Cardiac fibroblast (primary cell): Measurements from ENCODE around the gene MAP3K8.

ENCODE experiments used
- DNase-seq, 2 donors: peaks; one replicate each; pipeline versions ENCODE4 v3.0.0 to v3.0.0-alpha.2; 2010; ENCODE audit warnings: low read depth in 2 of 2
- H3K4me3 ChIP-seq, 2 donors: replicated peaks in 1 of 2; 1 replicate in 1 of 2; 2 replicates in 1 of 2; pipeline ENCODE4 v1.5.1; 2011; ENCODE audit warnings: low read depth in 2 of 2, low read length in 2 of 2, mild to moderate bottlenecking in 2 of 2, moderate library complexity in 1 of 2
- TF ChIP-seq, protein P1 (sequence below): IDR thresholded peaks from one replicate; pipeline ENCODE4 v1.5.1; 2011; ENCODE audit warnings: low read depth, mild to moderate bottlenecking, low read length, inconsistent platforms

MAP3K8 gene

DNA sequence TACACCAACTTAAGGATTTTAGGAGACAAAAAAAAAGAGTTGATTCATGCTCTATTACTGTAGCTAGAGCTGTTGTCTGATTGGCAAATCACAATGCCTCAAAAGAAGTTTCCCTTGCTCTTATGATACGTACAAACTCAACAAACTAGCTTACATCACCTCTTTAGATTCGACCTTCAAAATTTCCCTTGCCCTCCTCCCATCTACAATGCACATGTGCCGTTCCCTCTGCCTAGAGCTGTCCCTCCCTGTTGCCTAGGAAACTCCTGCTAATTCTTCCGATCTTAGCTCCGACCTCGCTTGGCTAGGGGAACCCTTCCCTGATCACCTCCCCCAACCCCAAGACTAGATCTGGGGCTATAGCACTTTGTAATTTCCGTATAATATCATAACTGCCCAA, 55.4 kb downstream of the MAP3K8 start:
- DNase-seq = no peak
- H3K4me3 ChIP-seq = no peak overlapping the region
- TF ChIP-seq, protein P1, sequence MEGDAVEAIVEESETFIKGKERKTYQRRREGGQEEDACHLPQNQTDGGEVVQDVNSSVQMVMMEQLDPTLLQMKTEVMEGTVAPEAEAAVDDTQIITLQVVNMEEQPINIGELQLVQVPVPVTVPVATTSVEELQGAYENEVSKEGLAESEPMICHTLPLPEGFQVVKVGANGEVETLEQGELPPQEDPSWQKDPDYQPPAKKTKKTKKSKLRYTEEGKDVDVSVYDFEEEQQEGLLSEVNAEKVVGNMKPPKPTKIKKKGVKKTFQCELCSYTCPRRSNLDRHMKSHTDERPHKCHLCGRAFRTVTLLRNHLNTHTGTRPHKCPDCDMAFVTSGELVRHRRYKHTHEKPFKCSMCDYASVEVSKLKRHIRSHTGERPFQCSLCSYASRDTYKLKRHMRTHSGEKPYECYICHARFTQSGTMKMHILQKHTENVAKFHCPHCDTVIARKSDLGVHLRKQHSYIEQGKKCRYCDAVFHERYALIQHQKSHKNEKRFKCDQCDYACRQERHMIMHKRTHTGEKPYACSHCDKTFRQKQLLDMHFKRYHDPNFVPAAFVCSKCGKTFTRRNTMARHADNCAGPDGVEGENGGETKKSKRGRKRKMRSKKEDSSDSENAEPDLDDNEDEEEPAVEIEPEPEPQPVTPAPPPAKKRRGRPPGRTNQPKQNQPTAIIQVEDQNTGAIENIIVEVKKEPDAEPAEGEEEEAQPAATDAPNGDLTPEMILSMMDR = no peak

DNA sequence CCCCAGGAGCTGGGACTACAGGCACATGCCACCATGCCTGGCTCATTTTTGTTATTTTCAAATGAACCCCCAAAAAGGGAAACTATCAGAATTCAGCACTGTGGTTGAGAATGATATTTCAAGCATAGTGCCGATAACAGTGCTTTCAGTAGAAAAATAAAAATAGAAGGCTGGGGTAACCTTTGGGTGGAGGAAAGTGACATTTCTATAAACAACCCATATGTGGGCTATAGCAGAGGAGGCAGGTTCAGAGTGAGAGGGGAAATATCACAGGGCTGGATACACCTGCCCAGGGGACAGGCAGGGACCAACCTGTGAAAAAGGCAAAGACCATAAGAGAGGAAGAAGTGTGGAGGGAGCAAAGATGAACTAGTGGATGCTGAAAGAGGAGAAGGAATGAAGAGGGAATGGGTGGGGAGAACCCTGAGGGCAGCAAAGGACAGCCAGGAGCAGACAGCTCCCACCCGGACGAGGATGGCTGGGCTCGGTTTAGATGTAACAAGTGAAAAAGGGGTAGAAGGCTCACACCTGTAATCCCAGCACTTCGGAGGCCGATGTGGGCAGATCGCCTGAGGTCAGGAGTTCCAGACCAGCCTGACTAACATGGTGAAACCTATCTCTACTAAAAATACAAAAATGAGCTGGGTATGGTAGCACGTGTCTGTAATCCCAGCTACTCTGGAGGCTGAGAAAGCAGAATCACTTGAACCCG, 56.5 kb downstream of the MAP3K8 start:
- TF ChIP-seq, protein P1 = no peak
- no peak for DNase-seq
- no peak overlapping the region for H3K4me3 ChIP-seq

DNA sequence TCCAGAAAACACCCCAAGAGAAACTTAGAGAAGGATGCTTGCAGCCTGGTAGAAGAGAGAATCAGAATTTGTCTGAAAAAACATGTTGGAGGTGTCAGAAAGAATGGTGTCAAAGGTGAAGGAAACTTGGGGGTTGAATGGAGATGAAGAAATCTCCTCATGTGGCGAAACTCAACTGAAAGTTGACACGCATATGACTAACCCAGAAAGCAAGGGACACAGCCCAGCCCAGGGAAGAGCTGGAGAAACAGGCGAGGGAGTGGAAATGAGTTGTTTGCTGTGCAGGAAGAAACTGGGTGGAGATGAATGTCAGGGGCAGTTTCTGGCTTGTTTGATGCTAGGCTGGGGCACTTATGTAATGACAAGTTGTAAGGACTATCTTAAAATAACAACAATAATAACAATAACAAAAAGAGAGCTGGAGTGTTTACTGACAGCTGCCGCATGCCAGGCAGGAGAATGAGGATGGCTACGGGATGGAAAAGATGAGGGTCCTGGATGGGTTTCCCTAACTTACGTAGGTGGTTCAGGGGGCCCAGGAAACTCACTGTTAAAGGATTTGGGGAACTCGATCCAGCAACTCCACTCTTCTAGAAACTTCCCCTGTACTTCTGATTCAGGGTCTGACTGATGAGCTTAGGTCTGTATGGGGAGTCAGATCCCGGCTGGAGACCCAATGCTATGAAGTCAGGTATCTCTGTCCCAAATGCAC, 57.4 kb downstream of the MAP3K8 start:
- DNase-seq = peak; percentile 81 to 85
- no peak overlapping the region for H3K4me3 ChIP-seq
- TF ChIP-seq, protein P1 = no peak

DNA sequence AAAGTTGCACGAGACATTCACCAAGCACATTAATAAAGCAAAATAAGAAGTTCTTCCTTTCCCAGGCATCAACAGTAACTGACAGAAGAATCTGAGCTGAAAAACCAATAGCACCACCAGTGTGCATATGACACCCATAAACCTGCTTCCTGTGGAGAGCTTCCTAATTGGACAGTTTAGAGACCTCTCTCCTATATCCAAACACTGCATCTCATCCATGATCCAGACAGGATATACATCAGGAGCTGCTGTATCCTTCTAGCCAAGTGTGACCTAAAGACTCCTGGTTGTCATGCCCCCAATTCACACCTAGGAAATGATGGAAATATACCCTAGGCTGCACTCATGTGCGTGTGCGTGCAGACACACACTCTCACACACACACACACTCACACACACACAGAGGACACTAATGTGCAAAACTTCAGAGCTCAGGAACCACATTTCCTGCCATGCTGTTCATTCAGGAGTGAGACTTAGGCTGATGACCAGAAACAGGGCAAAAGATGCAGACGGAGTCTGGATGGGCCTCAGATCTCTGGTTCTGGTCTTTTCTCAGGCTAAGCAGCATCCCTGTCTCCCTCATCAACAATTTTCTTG, 58.0 kb downstream of the MAP3K8 start:
- no peak overlapping the region for H3K4me3 ChIP-seq
- TF ChIP-seq, protein P1 = no peak
- no peak for DNase-seq

DNA sequence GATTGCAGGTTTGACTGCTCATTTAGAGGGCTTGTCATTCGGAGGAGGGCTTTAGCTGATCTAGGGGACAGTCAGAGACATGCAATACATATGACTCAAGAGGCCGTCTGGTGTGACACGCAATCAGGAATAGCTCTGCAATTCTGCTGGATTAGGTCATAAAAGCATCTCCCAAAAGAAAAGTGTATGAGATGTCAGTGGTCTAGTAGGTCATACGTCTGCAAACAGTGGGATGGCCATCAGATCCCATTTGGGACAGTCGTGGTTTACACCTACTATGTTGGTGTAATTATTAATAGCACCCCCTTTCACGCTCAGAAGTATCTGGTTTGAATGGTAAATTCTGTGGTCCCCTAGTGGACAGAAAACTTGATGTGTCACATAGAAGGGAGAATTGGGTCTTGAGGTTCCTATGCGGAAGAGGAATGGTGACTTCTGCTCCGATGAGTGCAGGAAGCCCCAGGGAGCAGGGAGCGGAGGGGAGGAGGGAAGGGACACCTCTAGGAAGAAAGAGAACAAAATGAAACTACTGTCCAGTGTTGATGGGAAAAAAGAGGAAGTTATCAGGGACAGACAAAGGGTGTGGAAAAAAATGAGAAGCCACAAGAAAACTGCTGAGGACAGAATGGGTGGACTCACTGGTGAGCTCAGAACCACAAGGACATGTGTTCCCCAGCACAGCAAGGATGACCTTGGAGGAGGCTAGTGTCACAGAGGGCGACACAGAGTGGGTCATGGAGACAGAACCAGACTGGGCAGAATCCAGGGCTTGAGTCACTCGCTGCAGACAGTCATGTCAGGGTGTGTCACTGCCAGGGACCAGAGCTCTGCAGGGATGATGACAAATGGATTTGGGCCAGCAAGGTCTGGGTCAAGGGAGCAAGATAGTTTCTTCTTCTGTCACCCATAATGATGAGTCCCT, 59.9 kb downstream of the MAP3K8 start:
- no peak overlapping the region for H3K4me3 ChIP-seq
- TF ChIP-seq, protein P1 = no peak
- DNase-seq = peak; percentile 24 to 87

DNA sequence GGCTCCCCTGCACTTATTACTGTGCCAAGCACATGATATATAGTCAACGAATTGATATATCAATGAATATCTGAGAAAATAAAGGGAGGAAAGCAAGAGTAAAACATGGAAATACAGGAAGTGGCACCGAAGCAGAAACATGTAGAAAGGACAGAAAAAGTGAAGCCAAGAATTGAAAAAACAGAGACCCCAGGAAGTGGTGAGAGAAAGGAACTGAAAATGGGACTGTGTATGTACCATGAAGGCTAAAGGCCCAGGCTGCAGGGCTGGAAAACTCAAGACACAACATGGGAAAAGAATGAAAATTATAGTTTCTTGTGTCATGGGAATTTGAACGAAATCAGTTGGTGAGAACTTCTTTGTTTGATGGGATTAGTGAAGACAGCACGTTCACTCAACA, 60.6 kb downstream of the MAP3K8 start:
- TF ChIP-seq, protein P1 = no peak
- no peak for DNase-seq
- H3K4me3 ChIP-seq = no peak overlapping the region
